Loucy (cell line): ENCODE data around the gene PNMA1.
A peak's percentile ranks its signal among the peaks of the same experiment; 100 is the strongest.

Experiments
- H2AFZ ChIP-seq: fragments of 200-600 bp; sonication (generic); 2 replicates; pipeline ENCODE4 v1.6.0; 2016; ENCODE audit warnings: antibody characterized with exemption, mild to moderate bottlenecking, low read length, moderate library complexity
- H3F3A ChIP-seq: fragments of 200-600 bp; 2 replicates; pipeline ENCODE4 v1.6.0; 2016; ENCODE audit warnings: antibody characterized with exemption, low read depth, mild to moderate bottlenecking
- H3K27me3 ChIP-seq: fragments of 200-600 bp; sonication (generic); 2 replicates; pipeline ENCODE4 v1.6.1; 2014; ENCODE audit warnings: low read length, mild to moderate bottlenecking; ENCODE audit not compliant: insufficient read depth, poor library complexity, severe bottlenecking
- H3K36me3 ChIP-seq: fragments of 200-600 bp; sonication (generic); 2 replicates; pipeline ENCODE4 v1.6.1; 2016; ENCODE audit warnings: low read length; ENCODE audit not compliant: insufficient read depth
- H3K4me1 ChIP-seq: fragments of 200-600 bp; sonication (generic); 2 replicates; pipeline ENCODE4 v1.5.1; 2014; ENCODE audit warnings: low read length, mild to moderate bottlenecking; ENCODE audit not compliant: insufficient read depth, poor library complexity, severe bottlenecking
- H3K4me2 ChIP-seq: fragments of 200-600 bp; sonication (generic); 2 replicates; pipeline ENCODE4 v1.6.0; 2014; ENCODE audit warnings: antibody characterized with exemption, low read length, low read depth, mild to moderate bottlenecking; ENCODE audit not compliant: poor library complexity, severe bottlenecking
- H3K4me3 ChIP-seq: fragments of 200-600 bp; sonication (generic); 2 replicates; pipeline ENCODE4 v1.5.1; 2014; ENCODE audit warnings: low read length, mild to moderate bottlenecking, mixed read lengths; ENCODE audit not compliant: poor library complexity, severe bottlenecking
- H3K79me2 ChIP-seq: fragments of 200-600 bp; sonication (generic); 2 replicates; pipeline ENCODE4 v1.6.1; 2014; ENCODE audit warnings: low read length; ENCODE audit not compliant: insufficient read depth
- H3K9ac ChIP-seq: fragments of 200-600 bp; sonication (generic); 2 replicates; pipeline ENCODE4 v1.6.0; 2014; ENCODE audit warnings: mild to moderate bottlenecking, low read depth, low read length, moderate library complexity; ENCODE audit not compliant: poor library complexity, severe bottlenecking
- H3K9me2 ChIP-seq: fragments of 200-600 bp; sonication (generic); replicated peaks from 2 replicates; pipeline ENCODE4 v1.6.1; 2016; ENCODE audit warnings: low read depth, low read length, mixed read lengths
- H3K9me3 ChIP-seq: fragments of 200-600 bp; sonication (generic); 2 replicates; pipeline ENCODE4 v1.6.1; 2014; ENCODE audit warnings: mild to moderate bottlenecking, antibody characterized with exemption, low read length, low read depth; ENCODE audit not compliant: insufficient read depth
- H4K20me1 ChIP-seq: fragments of 200-600 bp; sonication (generic); 2 replicates; pipeline ENCODE4 v1.6.0; 2014; ENCODE audit warnings: antibody characterized with exemption, low read length, mild to moderate bottlenecking; ENCODE audit not compliant: insufficient read depth, poor library complexity, severe bottlenecking
- EZH2phosphoT487 ChIP-seq: fragments of 200-600 bp; IDR thresholded peaks from 2 replicates; pipeline ENCODE4 v1.6.1; 2018; ENCODE audit warnings: antibody characterized with exemption, mild to moderate bottlenecking, moderate library complexity, borderline replicate concordance
- TF ChIP-seq, protein P1 (sequence below): fragments of 200-600 bp; sonication (generic); conservative IDR thresholded peaks from 2 replicates; pipeline ENCODE4 v1.5.1; 2014; ENCODE audit warnings: mild to moderate bottlenecking, antibody characterized with exemption, low read length

PNMA1 gene

DNA sequence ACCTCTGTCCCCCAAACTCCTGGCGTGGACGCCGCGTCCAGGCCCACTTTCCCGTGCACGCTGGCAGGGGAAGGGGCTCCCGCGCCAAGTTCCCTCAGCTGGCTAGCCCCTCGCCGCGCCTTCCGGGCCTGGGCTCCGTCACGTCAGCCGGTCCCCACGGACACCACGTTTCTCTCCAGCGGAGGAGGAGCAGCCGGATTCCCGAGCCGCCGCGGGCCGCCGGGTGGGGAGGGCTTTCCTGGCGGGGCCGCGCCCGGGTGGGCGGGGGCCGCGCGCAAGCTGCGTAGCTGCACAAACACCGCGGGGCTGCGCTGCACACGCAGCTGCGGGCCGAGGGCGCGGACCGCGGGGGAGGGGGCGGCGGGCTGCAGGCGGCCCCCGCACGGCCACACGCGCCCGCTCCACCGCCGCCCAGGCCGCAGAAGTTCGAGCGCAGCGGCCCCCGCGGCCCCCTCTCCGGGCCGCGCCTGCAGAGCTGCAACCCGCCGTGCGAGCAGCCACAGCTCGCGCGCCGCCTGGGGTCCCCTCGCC lies 45.1 kb upstream of the PNMA1 start:
- H2AFZ ChIP-seq, result no peak overlapping the region
- peaks cover 98% of the 10 kb centered on the region for H3K79me2 ChIP-seq
- no peaks in the 10 kb centered on the region for H3K9me2 ChIP-seq
- no peaks in the 10 kb centered on the region for H3K9me3 ChIP-seq
- peak overlapping the region; percentile 99 for H3K4me2 ChIP-seq
- H3K36me3 ChIP-seq, result no peaks in the 10 kb centered on the region
- peaks cover 7% of the 10 kb centered on the region for H3F3A ChIP-seq
- peaks cover 43% of the 10 kb centered on the region for H4K20me1 ChIP-seq
- no peaks in the 10 kb centered on the region for H3K27me3 ChIP-seq
- H3K9ac ChIP-seq, result peak overlapping the region; percentile 92
- H3K4me1 ChIP-seq, result peaks cover 66% of the 10 kb centered on the region
- TF ChIP-seq EZH2phosphoT487, result no peak
- TF ChIP-seq, protein P1, sequence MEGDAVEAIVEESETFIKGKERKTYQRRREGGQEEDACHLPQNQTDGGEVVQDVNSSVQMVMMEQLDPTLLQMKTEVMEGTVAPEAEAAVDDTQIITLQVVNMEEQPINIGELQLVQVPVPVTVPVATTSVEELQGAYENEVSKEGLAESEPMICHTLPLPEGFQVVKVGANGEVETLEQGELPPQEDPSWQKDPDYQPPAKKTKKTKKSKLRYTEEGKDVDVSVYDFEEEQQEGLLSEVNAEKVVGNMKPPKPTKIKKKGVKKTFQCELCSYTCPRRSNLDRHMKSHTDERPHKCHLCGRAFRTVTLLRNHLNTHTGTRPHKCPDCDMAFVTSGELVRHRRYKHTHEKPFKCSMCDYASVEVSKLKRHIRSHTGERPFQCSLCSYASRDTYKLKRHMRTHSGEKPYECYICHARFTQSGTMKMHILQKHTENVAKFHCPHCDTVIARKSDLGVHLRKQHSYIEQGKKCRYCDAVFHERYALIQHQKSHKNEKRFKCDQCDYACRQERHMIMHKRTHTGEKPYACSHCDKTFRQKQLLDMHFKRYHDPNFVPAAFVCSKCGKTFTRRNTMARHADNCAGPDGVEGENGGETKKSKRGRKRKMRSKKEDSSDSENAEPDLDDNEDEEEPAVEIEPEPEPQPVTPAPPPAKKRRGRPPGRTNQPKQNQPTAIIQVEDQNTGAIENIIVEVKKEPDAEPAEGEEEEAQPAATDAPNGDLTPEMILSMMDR, result no peak
- peak overlapping the region; percentile 82 for H3K4me3 ChIP-seq

DNA sequence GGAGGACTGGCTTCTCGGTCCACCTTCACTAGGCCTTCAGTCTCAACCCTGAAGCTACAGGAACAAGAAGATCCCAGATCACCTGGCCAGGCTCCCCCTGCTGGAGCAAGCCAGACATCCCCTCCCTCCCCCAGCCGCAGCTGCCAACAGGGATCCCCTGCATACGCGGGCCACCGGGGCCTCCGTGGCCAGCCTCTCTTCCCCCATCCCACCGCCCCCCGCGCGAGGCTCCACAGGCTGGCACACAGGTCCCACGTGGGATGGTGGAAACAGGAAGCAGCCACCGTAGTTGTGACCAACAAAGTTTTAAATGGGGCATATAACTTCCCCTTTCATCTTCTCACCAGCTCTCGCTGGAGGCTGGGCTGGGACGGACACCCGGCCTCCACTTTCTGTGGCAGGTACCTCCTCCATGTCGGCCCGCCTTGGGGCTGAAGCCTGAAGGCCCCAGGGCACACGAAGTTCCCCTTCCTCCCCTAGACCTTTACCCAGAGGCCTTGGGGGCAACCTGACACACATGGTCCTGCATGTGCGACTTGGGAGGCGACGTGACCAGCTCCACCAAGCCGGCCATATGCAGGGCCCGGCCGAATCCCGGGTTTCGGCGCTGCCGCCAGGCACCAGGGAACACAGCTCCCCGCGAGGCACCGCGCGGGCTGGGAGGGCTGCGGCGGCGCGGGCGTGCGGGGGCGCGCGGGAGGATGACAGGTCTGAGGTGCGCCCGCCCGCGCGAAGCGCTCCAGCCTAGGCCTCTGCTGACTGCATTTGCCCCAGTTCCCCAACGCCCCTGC lies 44.4 kb upstream of the PNMA1 start:
- H4K20me1 ChIP-seq, result peaks cover 43% of the 10 kb centered on the region
- H3F3A ChIP-seq, result peaks cover 12% of the 10 kb centered on the region
- H2AFZ ChIP-seq, result no peak overlapping the region
- peak overlapping the region; percentile 82 for H3K4me3 ChIP-seq
- H3K9me3 ChIP-seq, result no peaks in the 10 kb centered on the region
- no peaks in the 10 kb centered on the region for H3K9me2 ChIP-seq
- H3K4me1 ChIP-seq, result peaks cover 73% of the 10 kb centered on the region
- H3K79me2 ChIP-seq, result peaks cover 98% of the 10 kb centered on the region
- H3K36me3 ChIP-seq, result no peaks in the 10 kb centered on the region
- TF ChIP-seq, protein P1, result peak; percentile 74
- no peak for TF ChIP-seq EZH2phosphoT487
- no peaks in the 10 kb centered on the region for H3K27me3 ChIP-seq
- H3K9ac ChIP-seq, result peak overlapping the region; percentile 92
- H3K4me2 ChIP-seq, result peak overlapping the region; percentile 99

DNA sequence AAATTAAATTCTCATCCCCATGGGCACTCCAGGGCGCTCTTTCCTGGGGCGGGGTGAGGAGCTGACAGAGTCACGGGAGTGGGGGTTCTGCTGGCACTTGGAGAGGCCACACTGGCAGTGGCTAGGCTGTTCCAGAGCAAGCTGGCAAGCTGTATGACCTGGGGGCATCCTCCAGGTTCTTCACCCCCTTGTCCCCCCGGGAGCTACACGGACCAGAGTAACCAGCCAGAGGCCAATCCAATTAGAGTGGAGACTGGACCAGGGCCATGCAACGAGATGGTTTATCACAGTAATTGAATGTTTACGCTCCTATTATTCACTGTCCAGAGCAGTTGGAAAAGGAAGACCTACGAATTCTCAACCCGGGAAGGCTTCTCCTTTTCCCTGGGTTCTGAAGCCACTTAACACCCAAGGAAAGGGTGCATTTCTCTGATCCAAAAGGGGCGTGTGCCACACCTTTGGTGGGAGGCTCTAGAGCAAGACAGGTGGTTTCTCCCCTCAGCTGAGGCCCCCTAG lies 43.8 kb upstream of the PNMA1 start:
- H3K9me3 ChIP-seq, result no peaks in the 10 kb centered on the region
- H2AFZ ChIP-seq, result no peak overlapping the region
- H3K4me1 ChIP-seq, result peaks cover 76% of the 10 kb centered on the region
- peaks cover 95% of the 10 kb centered on the region for H3K79me2 ChIP-seq
- H3K27me3 ChIP-seq, result no peaks in the 10 kb centered on the region
- peaks cover 46% of the 10 kb centered on the region for H4K20me1 ChIP-seq
- peak overlapping the region; percentile 82 for H3K4me3 ChIP-seq
- no peaks in the 10 kb centered on the region for H3K36me3 ChIP-seq
- peak overlapping the region; percentile 99 for H3K4me2 ChIP-seq
- TF ChIP-seq, protein P1, result no peak
- no peak for TF ChIP-seq EZH2phosphoT487
- H3K9ac ChIP-seq, result peak overlapping the region; percentile 92
- H3F3A ChIP-seq, result peaks cover 15% of the 10 kb centered on the region
- no peaks in the 10 kb centered on the region for H3K9me2 ChIP-seq
